Endodermal cell (in vitro differentiated cells): Measurements from ENCODE around the gene KLKB1. TPM values are rescaled to one million over a fixed set of nuclear protein-coding genes. Genes with fewer than 3 reads are reported as not detected.

ENCODE experiments used
- DNase-seq: peaks from one replicate; pipeline ENCODE4 v3.0.0-alpha.2; 2017
- H3K27ac ChIP-seq: 2 replicates; pipeline ENCODE4 v1.5.1; 2013; ENCODE audit warnings: mild to moderate bottlenecking, low read depth, low read length, moderate library complexity
- H3K27me3 ChIP-seq: 2 replicates; pipeline ENCODE4 v1.6.1; 2013; ENCODE audit warnings: mild to moderate bottlenecking, low read length, moderate library complexity; ENCODE audit not compliant: insufficient read depth, control insufficient read depth, poor library complexity, severe bottlenecking
- H3K36me3 ChIP-seq: 2 replicates; pipeline ENCODE4 v1.7.0; 2013; ENCODE audit warnings: mild to moderate bottlenecking, low read length, moderate library complexity; ENCODE audit not compliant: control insufficient read depth, insufficient read depth
- H3K4me1 ChIP-seq: one replicate; pipeline ENCODE4 v1.7.0; 2013; ENCODE audit warnings: low read length; ENCODE audit not compliant: control insufficient read depth, insufficient read depth
- H3K4me3 ChIP-seq: 2 replicates; pipeline ENCODE4 v1.5.1; 2013; ENCODE audit warnings: mild to moderate bottlenecking, low read length, moderate library complexity
- H3K9ac ChIP-seq: 2 replicates; pipeline ENCODE4 v1.6.1; 2013; ENCODE audit warnings: mild to moderate bottlenecking, low read length, moderate library complexity; ENCODE audit not compliant: poor library complexity, severe bottlenecking; ENCODE audit errors: extremely low read depth
- H3K9me3 ChIP-seq: 2 replicates; pipeline ENCODE4 v1.6.1; 2013; ENCODE audit warnings: mild to moderate bottlenecking, low read length, moderate library complexity; ENCODE audit not compliant: control insufficient read depth
- H3K27ac Mint-ChIP-seq: 2 replicates; pipeline ENCODE4 v1.8.0; 2020; ENCODE audit warnings: mixed read lengths
- H3K27me3 Mint-ChIP-seq: 2 replicates; pipeline ENCODE4 v1.8.0; 2021; ENCODE audit warnings: mild to moderate bottlenecking, mixed read lengths; ENCODE audit not compliant: insufficient read depth
- H3K36me3 Mint-ChIP-seq: 2 replicates; pipeline ENCODE4 v1.8.0; 2020; ENCODE audit warnings: low read depth, mixed read lengths
- H3K4me1 Mint-ChIP-seq: 2 replicates; pipeline ENCODE4 v1.8.0; 2020; ENCODE audit warnings: mixed read lengths
- H3K4me3 Mint-ChIP-seq: 2 replicates; pipeline ENCODE4 v1.8.0; 2020; ENCODE audit warnings: mild to moderate bottlenecking, moderate library complexity, mixed read lengths
- H3K9me3 Mint-ChIP-seq: 2 replicates; pipeline ENCODE4 v1.8.0; 2020; ENCODE audit warnings: mild to moderate bottlenecking, mixed read lengths
- CTCF ChIP-seq: fragments of 200-600 bp; sonication (generic); conservative IDR thresholded peaks from 2 replicates; pipeline ENCODE4 v1.5.0; 2021; ENCODE audit warnings: antibody characterized with exemption, mild to moderate bottlenecking
- WGBS, 2 experiments: methylation state at CpG; one replicate each; pipeline versions ENCODE4 v1.1.5 to v1.1.7; 2013; ENCODE audit warnings: missing lambda C conversion rate in 2 of 2, mixed read lengths in 1 of 2; ENCODE audit not compliant: insufficient coverage in 1 of 2, insufficient read length in 1 of 2; 5-methylcytosine and 5-hydroxymethylcytosine counted together
- total RNA-seq, 2 donors: library from RNA; stranded (reverse); fragmentation: NEBNext Ultra II Directional in 1 of 2; extraction: Animal tissue kit (Norgen Biotek cat#: 25700) in 1 of 2; gene quantifications; 2 replicates in 1 of 2; 3 replicates in 1 of 2; pipeline ENCODE4 v1.2.1, GENCODE V29; 2021

The KLKB1 gene
- total RNA-seq, 2 donors from 2014 or later: 9.5 to 11.9 TPM

GRCh38 chr4:186205156-186205555 is 22.2 kb upstream of the KLKB1 start:
- peaks cover 1% of the 10 kb centered on the region for H3K27me3 Mint-ChIP-seq
- Histone ChIP-seq H3K9me3 (no peaks in the 10 kb centered on the region), H3K27ac (no peak overlapping the region), H3K9ac (no peak overlapping the region), H3K4me1 (no peaks in the 10 kb centered on the region), H3K27me3 (no peaks in the 10 kb centered on the region), H3K4me3 (no peak overlapping the region), H3K36me3 (no peaks in the 10 kb centered on the region)
- no peak for TF ChIP-seq CTCF
- peaks cover 12% of the 10 kb centered on the region for H3K9me3 Mint-ChIP-seq
- H3K36me3 Mint-ChIP-seq: peaks cover 8% of the 10 kb centered on the region
- 87 to 88% methylated on average over 6 to 8 of the region's 8 CpGs for WGBS, 2 experiments
- no peak for DNase-seq
- H3K27ac Mint-ChIP-seq: no peak overlapping the region
- H3K4me3 Mint-ChIP-seq: no peak overlapping the region
- no peaks in the 10 kb centered on the region for H3K4me1 Mint-ChIP-seq

GRCh38 chr4:186216465-186217024 is 10.8 kb upstream of the KLKB1 start:
- 91 to 93% methylated on average over 5 to 8 of the region's 8 CpGs for WGBS, 2 experiments

GRCh38 chr4:186217733-186218293 is 9.5 kb upstream of the KLKB1 start:
- Mint-ChIP-seq H3K27me3 (peaks cover 23% of the 10 kb centered on the region), H3K4me1 (peaks cover 19% of the 10 kb centered on the region), H3K4me3 (no peak overlapping the region), H3K9me3 (peaks cover 3% of the 10 kb centered on the region), H3K36me3 (no peaks in the 10 kb centered on the region), H3K27ac (no peak overlapping the region)
- Histone ChIP-seq H3K27me3 (peaks cover 36% of the 10 kb centered on the region), H3K36me3 (no peaks in the 10 kb centered on the region), H3K9me3 (peaks cover 4% of the 10 kb centered on the region), H3K27ac (no peak overlapping the region), H3K9ac (no peak overlapping the region), H3K4me1 (no peaks in the 10 kb centered on the region), H3K4me3 (no peak overlapping the region)
- WGBS, 2 experiments: 80 to 86% methylated on average over 1 of the region's 1 CpG
- no peak for TF ChIP-seq CTCF
- no peak for DNase-seq

More at GRCh38 chr4:186216465-186217024, 10.8 kb upstream of the KLKB1 start:
- Histone ChIP-seq H3K9me3 (no peaks in the 10 kb centered on the region), H3K9ac (no peak overlapping the region), H3K27ac (no peak overlapping the region), H3K27me3 (peaks cover 45% of the 10 kb centered on the region), H3K36me3 (no peaks in the 10 kb centered on the region), H3K4me3 (no peak overlapping the region), H3K4me1 (no peaks in the 10 kb centered on the region)
- Mint-ChIP-seq H3K27ac (no peak overlapping the region), H3K9me3 (no peaks in the 10 kb centered on the region), H3K36me3 (no peaks in the 10 kb centered on the region), H3K4me3 (no peak overlapping the region), H3K27me3 (peaks cover 25% of the 10 kb centered on the region), H3K4me1 (peaks cover 19% of the 10 kb centered on the region)
- no peak for TF ChIP-seq CTCF
- no peak for DNase-seq
